Breast epithelium (tissue), 4 donors: ENCODE results near the gene XAGE5. TPM values are rescaled to one million over a fixed set of nuclear protein-coding genes. Genes with fewer than 3 reads are reported as not detected.

Source experiments
- DNase-seq, 2 donors: peaks; one replicate each; pipeline ENCODE4 v3.0.0-alpha.2; 2019; ENCODE audit warnings: low spot score in 2 of 2
- H3K27ac ChIP-seq, 2 donors: fragments of 200-600 bp; sonication (generic) in 1 of 2; one replicate each; pipeline ENCODE4 v1.5.1; 2016 to 2019; ENCODE audit warnings: mild to moderate bottlenecking in 1 of 2
- H3K27me3 ChIP-seq, 2 donors: fragments of 200-600 bp; sonication (generic) in 1 of 2; one replicate each; pipeline versions ENCODE4 v1.5.1 to v1.6.0; 2017 to 2019; ENCODE audit warnings: control low read depth in 1 of 2, mild to moderate bottlenecking in 1 of 2
- H3K36me3 ChIP-seq: fragments of 200-600 bp; one replicate; pipeline ENCODE4 v1.5.1; 2019
- H3K4me1 ChIP-seq, 2 donors: fragments of 200-600 bp; sonication (generic); one replicate each; pipeline ENCODE4 v1.5.1; 2016 to 2019; ENCODE audit warnings: control low read depth in 1 of 2
- H3K4me3 ChIP-seq, 3 donors: fragments of 200-600 bp; sonication (generic); 1 replicate in 2 of 3; 2 replicates in 1 of 3; pipeline ENCODE4 v1.5.1; 2016 to 2019; ENCODE audit warnings: mild to moderate bottlenecking in 3 of 3, moderate library complexity in 2 of 3
- H3K9me3 ChIP-seq, 2 donors: fragments of 200-600 bp; sonication (generic) in 1 of 2; one replicate each; pipeline ENCODE4 v1.5.1; 2016 to 2019; ENCODE audit warnings: control low read depth in 1 of 2
- CTCF ChIP-seq, 3 donors: fragments of 450-650 bp; IDR thresholded peaks; one replicate each; pipeline ENCODE4 v1.5.1; 2016 to 2017; ENCODE audit warnings: antibody characterized with exemption in 3 of 3, mild to moderate bottlenecking in 3 of 3, moderate library complexity in 3 of 3
- POLR2A ChIP-seq: fragments of 450-650 bp; IDR thresholded peaks from one replicate; pipeline ENCODE4 v1.6.1; 2016; ENCODE audit warnings: antibody characterized with exemption, mild to moderate bottlenecking, moderate library complexity
- POLR2AphosphoS5 ChIP-seq, 3 donors: sonication (generic); formaldehyde crosslinking; IDR thresholded peaks; one replicate each; pipeline ENCODE4 v1.6.1; 2017; ENCODE audit warnings: antibody characterized with exemption in 3 of 3
- intact Hi-C: fragments of 100-400 bp; cut with DNase I; formaldehyde crosslinking; loops from one replicate; pipeline ENCODE4 v1.15.1; 2023; ENCODE audit warnings: low total_unique reads
- total RNA-seq, 3 donors: library from RNA; depleted of rRNA; stranded (reverse); fragments of >200 nt; gene quantifications; one replicate each; pipeline ENCODE4 v1.1.0, GENCODE V29; 2016

Gene XAGE5
- total RNA-seq, 3 donors from 2014 or later, result not detected

DNA sequence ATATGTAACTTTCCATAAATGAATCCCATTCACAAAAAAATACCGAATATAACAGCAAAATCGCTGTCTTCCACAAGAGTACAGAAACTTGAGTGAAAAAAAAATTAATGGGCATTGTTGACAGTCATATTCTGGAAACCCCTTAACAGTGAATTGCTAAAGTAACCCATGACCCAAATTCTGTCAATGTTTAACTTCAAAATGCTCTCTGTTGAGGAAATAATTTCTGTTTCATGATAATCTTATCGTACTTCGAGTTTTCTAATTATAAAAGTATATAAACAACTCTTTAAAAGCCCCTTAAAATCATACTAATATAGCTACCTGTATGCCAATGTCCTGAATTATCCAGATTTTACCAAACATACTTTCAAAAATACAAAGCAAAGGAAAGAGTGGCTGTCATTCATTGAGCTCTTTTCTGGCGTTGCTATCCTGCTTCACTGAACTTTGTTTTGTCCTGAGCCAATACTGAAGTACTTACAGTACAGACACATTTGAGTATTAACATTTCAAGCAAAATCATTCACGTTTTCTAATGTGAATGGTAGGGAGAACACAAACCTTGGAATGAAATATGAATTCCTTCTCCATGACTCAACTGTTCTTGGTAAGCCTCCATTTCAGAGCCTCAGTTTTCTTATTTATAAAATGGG is 54.4 kb downstream of the XAGE5 start:
- Histone ChIP-seq H3K36me3 (no peaks in the 10 kb centered on the region), H3K4me3 (no peak overlapping the region), H3K9me3 (no peaks in the 10 kb centered on the region), H3K27ac (no peak overlapping the region), H3K4me1 (no peaks in the 10 kb centered on the region), H3K27me3 (peaks cover 0 to 56% of the 10 kb centered on the region in 2 donors)
- no peak for DNase-seq
- intact Hi-C loops, result no loop called here
- TF ChIP-seq POLR2AphosphoS5 (IDR thresholded peaks at IDR 0.05), result no peak
- no peak for TF ChIP-seq POLR2A
- TF ChIP-seq CTCF (IDR thresholded peaks at IDR 0.05), result no peak

Other genes with a start within 250 kb of the XAGE5 start
- gene SSX7, start 156.4 kb upstream of the XAGE5 start, total RNA-seq, result not detected
- gene SSX2, start 104.1 kb upstream of the XAGE5 start, total RNA-seq, result not detected
- not detected for gene SSX2B, start 60.0 kb upstream of the XAGE5 start, total RNA-seq
- gene SPANXN5, start 13.9 kb upstream of the XAGE5 start, total RNA-seq, result not detected
- not detected for gene XAGE3, start 56.8 kb downstream of the XAGE5 start, total RNA-seq
- gene FAM156B, start 86.0 kb downstream of the XAGE5 start, total RNA-seq, result 10 to 100 TPM; 25.5 to 41.3 (median 26.2) TPM
- 10 to 100 TPM in 2 of 3 donors, 1 to 10 TPM in 1; 9.5 to 21.6 (median 19.9) TPM for gene FAM156A, start 147.2 kb downstream of the XAGE5 start, total RNA-seq
- 1 to 10 TPM in 2 of 3 donors, under 1 TPM in 1; 0.96 to 2.3 (median 1.6) TPM for gene GPR173, start 237.5 kb downstream of the XAGE5 start, total RNA-seq